GM19455 (cell line): ENCODE results near the gene SIGLEC7.
"Not testable (repeated sequence)": the region's sequence is repeated elsewhere in the genome, so short reads cannot be mapped to it uniquely, and the experiment has no call there.

Experiments used
- ATAC-seq: cut with Tn5 transposase; IDR thresholded peaks from one replicate; pipeline ENCODE4 v1.9.1; 2021; ENCODE audit not compliant: unreplicated experiment

The SIGLEC7 gene

GRCh38 chr19:51137792-51138425, 4.2 kb upstream of the SIGLEC7 start:
- ATAC-seq, result no peak

GRCh38 chr19:51138549-51138979, 3.5 kb upstream of the SIGLEC7 start:
- no peak for ATAC-seq

- no peak for ATAC-seq
Measured at GRCh38 chr19:51139299-51140014, 2.6 kb upstream of the SIGLEC7 start.

GRCh38 chr19:51140441-51140840, 1.7 kb upstream of the SIGLEC7 start:
- no peak for ATAC-seq

GRCh38 chr19:51141181-51141580, 920 bp upstream of the SIGLEC7 start:
- ATAC-seq, result no peak

GRCh38 chr19:51142809-51143475, 841 bp downstream of the SIGLEC7 start:
- ATAC-seq, result not testable (repeated sequence)

- no peak for ATAC-seq
Measured at GRCh38 chr19:51143486-51143885, 1.4 kb downstream of the SIGLEC7 start.

- ATAC-seq, result no peak
Measured at GRCh38 chr19:51144482-51145045, 2.5 kb downstream of the SIGLEC7 start.

- ATAC-seq, result no peak
Measured at GRCh38 chr19:51145916-51146493, 3.9 kb downstream of the SIGLEC7 start.

GRCh38 chr19:51146751-51147150, 4.7 kb downstream of the SIGLEC7 start:
- ATAC-seq, result no peak

GRCh38 chr19:51147663-51148062, 5.6 kb downstream of the SIGLEC7 start:
- no peak for ATAC-seq

GRCh38 chr19:51148580-51148979, 6.5 kb downstream of the SIGLEC7 start:
- ATAC-seq, result no peak

- no peak for ATAC-seq
Measured at GRCh38 chr19:51150627-51151026, 8.5 kb downstream of the SIGLEC7 start.

- no peak for ATAC-seq
Measured at GRCh38 chr19:51156710-51157109, 14.6 kb downstream of the SIGLEC7 start.

- no peak for ATAC-seq
Measured at GRCh38 chr19:51157265-51157664, 15.2 kb downstream of the SIGLEC7 start.

GRCh38 chr19:51158474-51159129, 16.5 kb downstream of the SIGLEC7 start:
- no peak for ATAC-seq

GRCh38 chr19:51159656-51160055, 17.6 kb downstream of the SIGLEC7 start:
- no peak for ATAC-seq

GRCh38 chr19:51161266-51161665, 19.2 kb downstream of the SIGLEC7 start:
- no peak for ATAC-seq

GRCh38 chr19:51161867-51162496, 19.9 kb downstream of the SIGLEC7 start:
- no peak for ATAC-seq

GRCh38 chr19:51163257-51163656, 21.2 kb downstream of the SIGLEC7 start:
- ATAC-seq, result no peak
